HG03060 (cell line): ENCODE measurements around the gene PIMREG.
A peak's percentile ranks its signal among the peaks of the same experiment; 100 is the strongest.

Experiments
- ATAC-seq: cut with Tn5 transposase; IDR thresholded peaks from one replicate; pipeline ENCODE4 v1.9.1; 2021; ENCODE audit warnings: low read depth, moderate number of reproducible peaks; ENCODE audit not compliant: unreplicated experiment

Gene PIMREG, protein sequence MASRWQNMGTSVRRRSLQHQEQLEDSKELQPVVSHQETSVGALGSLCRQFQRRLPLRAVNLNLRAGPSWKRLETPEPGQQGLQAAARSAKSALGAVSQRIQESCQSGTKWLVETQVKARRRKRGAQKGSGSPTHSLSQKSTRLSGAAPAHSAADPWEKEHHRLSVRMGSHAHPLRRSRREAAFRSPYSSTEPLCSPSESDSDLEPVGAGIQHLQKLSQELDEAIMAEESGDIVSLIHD

DNA sequence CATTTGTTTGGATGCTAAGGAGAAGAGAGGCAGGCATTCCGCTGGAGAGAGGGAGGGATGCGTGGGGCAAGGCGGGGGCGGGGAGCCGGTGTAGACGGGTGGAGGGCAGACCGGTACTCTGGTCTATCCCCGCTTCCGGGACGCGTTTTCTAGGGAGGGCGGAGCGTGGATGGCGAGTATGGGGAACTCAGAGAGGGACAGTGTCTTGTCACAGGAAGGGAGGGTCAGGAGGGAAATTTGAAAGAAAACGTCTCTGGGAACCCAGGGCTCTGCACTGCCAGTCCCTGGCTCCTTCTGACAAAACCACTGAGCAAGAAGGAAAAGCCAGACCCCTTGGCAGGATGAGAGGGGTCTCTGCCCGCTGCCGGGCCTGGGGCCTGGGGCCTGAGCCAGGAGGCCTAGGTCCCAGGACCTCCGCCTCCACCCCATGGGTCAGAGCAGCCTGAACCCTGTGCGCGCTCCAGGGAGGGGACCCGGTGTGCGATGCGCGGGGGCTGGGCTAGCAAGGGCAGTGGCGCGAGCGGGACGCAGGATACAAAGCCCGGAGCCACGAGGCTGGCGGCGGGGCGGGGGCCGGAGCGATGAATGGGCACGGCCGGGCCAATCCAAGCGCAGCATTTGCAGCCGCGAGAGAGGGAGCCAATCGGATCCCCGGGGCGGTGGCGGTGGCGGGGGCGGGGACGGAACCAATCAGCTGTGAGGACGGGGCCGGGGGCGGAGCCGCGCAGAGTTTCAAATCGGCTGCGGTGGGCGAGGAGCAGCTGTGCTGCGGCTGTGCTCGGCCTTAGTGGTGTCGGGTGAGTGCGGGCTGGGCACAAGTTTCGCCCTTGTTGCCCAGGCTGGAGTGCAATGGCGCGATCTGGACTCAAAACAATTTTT lies at the start of gene PIMREG:
PIMREG (plus strand) TSS at position 764 of the 879 bp plus-strand sequence. CDS start 656 bp downstream, outside the sequence.
- ATAC-seq, result peak; percentile 54

DNA sequence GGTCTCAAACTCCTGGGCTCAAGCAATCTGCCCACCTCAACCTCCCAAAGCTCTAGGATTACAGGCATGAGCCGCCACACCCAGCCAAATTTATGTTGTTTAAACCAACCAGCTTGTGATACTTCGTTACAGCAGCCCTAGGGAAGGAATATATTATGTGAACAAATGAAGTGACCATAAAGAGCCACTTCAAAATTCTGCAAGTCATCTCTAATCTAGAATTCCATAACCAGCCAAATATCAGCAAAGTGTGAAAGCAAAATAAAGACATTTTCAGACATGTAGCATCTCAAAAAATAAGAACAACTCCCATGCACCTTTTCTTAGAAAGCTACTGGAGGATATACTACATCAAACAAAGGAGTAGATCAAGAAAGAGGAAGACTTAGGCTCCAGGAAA lies 45.3 kb upstream of the PIMREG start:
- ATAC-seq, result no peak

DNA sequence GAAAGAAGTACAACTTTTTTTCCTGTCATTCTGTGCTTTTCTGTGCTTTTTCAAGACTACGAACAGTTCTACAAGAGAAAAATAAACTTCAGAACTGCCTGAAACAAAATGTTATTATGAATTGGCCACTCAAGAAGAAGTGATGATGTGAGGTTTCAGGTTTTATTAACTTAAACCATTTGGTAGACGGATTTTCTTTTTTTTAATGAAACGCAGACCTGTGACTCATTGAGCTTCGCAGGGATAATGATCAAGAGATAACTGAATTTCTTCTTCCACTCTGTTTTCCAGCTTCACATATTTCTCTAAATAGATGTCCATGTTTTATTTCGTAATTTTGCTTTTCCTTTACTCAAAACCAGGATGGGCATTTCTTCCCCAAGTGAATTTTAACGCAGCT lies 42.0 kb upstream of the PIMREG start:
- ATAC-seq, result no peak

DNA sequence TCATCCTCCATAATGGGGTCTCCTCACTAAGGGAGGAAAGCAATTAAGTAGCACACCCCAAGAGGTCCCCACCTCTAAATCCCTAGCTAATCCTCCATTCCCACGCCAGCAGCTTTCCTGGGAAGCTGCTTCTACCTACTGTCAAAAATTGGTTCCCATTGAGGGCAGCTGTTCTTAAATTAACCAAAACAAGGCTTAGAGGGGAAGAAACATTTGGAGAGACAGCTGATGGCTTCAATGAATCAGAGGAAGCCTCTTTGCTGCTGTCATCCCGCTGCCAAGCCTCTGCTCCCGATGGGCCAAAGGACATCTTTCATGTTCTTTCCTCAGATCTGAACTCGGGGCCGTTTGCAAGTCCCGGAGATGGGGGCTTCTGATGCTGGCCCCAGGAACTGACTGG lies 36.0 kb upstream of the PIMREG start:
- no peak for ATAC-seq

DNA sequence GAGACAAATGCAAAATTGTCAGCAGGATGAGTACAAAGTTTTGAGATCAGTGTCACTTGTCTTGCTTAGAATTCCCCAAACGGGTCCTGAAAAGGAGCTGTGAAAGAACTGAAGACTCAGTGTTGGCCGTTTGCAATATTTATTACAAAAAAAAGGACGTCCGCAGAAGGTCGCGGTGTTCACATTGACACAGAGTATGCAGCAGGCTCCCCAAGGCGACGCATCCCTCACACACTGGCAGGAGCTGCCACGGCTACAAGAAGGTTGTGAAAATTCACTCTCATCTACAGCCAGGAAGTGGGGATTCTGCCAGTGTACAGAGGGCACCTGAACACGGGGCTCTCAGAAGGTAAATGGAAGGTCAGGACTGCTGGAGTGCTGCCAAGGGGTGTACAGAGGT lies 35.5 kb upstream of the PIMREG start:
- no peak for ATAC-seq

DNA sequence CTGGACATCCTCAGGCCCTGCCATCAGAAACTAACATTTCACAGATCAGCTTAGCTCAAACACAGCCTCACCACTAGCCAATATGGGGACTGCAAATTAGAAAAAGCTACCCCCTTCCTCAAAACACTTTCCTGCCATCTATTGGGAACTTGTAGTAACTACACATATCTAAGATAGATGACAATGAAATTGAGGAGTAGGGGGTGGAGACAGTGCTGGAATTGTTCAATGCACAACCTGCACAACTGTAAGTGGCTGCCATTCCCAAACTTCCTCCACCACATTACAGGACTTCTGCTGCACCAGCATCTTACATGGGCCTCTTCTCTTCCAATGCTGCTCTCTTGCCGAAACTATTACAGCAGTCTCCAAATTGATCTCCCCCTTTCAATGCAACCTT lies 31.2 kb upstream of the PIMREG start:
- ATAC-seq, result no peak

DNA sequence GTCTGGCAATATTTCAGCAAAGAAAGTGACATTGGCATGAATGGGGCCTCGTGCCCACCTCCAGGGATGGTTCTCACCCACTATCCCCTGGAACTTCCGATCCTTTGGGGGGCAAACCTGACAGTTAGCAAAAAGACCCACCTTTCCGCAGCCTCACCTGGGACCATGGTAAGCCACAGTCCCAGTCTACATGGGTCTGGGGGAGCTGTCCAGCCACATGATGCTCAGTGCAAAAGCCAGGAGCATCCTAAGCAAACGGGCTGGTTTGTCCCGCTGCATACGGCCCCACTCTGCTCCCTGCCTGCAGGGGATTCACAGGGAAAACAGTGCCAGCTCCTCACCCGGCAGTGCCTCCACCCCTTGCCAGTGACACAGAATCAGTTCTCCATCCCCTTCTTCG lies 28.6 kb upstream of the PIMREG start:
- ATAC-seq, result no peak

DNA sequence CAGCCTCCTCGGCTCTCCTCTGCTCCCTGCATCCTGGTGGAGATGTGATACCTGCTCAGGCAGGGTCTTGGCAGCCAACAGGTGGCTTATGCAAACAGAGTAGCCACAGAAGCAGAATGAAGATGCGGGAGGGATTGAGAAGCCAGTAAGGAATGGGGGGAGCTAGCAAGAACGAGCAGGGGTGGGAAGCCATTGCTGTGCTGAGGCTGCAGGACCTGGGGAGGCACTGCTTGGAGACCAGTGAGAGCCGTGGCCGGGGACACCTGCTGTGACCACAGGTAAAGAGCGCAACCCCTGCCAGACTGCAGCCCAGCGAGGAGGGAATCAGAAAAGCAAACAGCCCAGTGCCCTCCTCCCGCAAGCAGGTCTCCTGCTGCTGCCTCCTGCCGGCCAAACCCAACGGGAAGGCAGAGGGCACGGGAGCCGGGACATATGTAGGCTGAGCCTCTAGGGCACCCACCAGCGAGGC lies 24.0 kb upstream of the PIMREG start:
- no peak for ATAC-seq

DNA sequence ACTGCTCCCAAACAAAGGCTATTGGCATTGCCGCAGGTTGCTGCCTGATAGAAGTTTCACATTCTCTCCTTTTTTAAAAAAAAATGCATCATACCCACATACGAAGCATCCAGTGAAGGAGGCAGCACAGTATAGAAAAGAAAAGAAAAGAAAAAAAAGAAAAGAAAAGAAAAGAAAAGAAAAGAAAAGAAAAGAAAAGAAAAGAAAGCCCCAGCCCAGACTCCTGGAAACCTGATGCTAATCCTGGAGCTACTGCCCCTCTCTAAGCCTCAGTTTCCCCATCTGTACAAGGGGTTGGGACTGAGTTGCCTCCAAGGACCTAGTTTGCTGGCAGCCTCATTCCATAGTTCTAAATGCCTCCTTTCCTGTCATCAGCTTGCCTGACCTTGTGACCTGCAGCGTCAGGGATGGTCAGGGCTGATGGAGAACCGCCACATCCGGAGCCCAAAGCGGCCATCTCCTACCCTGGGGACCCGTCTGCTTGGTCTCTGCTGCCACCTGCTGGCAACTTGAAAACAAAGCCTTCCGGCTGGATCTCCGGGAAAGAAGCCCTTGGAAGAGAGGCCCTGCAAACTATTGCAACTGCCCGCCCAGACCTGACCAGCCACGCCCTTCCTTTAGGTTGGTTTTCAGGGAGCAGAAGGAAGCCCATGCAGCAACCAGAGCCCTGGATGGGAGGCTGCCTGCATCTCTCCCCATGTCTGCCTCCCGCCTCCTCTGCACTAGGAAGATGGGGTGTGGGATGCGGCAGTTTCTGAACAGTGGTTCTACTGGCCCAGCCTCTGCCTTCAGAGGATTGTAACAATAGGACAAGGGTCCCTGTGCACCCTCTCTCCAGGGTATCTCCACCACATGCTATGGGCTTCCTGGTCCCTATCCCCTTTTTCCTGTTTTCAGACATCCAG lies 22.3 kb upstream of the PIMREG start:
- ATAC-seq, result no peak

DNA sequence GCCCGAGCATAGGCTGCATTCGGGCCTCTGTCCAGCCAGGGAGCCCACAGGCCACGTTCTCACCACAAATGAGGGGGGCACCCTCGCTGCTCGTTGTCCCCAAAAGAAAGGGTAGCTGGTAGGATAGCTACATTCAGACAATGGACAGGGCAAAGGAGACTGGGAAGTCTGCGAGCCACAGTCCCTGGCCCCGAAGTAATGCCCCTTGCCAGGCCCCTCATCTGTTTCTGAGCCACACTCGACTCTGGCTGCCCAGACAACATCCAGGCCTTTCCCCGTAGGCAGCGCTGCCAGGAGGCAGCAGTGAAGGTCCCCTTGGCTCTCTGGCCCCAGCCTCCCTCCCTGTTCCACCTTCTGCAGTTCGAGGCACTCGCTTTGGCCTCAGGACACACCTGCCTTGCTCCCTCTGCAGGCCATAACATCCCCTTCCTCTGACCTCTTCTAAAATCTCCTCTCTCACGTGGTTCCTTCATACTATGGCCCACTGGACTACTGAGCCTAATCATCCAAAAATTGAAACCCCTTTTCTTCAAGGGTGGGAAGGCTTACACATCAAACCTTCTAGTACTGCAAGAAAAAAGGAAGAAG lies 21.5 kb upstream of the PIMREG start:
- ATAC-seq, result no peak

DNA sequence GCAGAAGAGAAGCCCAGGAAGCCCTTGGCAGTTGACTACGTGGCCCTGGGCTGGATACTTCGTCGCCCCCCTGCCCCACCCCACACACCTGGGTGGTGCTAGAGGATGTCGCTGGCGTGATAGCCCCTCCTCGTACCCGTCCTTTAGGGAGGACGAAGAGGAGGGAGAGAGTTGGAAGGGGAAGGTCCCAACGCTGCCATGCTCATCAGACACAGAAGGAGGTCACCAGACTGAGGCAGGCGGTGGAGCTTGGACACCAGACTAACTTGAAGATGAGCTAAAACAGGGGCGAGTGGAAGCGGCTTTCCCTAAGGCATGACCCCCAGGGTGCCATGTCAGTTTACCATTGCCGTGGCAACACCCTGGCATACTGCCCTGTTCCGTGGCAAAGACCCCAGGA lies 20.3 kb upstream of the PIMREG start:
- no peak for ATAC-seq

DNA sequence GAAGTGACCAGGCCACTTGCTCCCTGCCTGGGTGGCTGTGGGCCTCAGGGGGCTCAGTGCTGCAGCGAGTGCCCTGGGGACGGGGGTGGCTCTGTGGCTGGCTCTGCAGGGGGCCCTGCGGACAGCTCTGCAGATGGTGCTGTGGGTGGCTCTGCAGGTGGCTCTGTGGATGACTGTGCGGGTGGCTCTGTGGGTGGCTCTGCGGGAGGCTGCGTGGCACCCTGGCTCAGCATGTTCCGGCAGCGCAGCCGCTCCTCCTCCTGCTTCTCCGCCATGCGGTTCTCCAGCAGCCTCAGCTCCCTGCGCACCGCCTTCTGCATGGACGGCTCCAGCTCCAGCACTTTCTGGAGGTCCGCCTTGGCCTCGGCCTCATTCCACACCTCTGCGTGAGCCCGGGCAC lies 18.8 kb upstream of the PIMREG start:
- no peak for ATAC-seq

DNA sequence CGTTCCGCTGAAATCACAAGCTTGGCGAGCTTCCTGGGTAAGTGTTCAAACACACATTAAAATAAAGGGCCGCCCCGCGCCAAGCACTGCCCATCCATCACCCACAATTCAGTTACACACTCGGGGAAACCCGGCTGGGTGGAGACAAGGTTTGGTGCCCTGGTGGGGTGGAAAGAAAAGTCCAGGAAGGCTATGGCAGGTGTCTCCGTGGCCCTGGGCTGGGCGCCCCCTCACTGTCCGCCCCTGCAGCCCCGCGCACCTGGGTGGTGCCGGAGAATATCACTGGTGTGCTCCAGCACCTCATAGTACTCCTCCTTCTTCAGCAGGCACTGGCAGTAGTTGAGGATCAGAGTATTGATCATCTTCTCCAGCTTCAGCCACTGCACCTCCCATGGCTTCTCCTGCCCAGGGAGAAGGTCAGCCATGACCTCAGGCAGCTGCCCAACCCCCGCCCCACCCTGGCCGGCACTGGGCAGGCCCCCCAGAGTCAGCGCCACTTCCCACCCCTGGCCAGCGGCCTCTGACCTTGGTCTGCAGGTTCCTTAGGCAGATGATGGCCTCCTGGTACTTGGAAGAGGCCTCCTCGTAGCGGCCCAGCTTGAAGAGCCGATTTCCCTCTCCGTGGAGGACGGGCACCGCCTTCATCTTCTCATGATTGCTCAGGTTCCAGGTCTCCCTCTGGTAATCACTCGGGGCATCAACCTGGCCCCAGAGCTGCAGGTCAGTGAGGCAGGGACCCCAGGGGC lies 17.7 kb upstream of the PIMREG start:
- ATAC-seq, result no peak

DNA sequence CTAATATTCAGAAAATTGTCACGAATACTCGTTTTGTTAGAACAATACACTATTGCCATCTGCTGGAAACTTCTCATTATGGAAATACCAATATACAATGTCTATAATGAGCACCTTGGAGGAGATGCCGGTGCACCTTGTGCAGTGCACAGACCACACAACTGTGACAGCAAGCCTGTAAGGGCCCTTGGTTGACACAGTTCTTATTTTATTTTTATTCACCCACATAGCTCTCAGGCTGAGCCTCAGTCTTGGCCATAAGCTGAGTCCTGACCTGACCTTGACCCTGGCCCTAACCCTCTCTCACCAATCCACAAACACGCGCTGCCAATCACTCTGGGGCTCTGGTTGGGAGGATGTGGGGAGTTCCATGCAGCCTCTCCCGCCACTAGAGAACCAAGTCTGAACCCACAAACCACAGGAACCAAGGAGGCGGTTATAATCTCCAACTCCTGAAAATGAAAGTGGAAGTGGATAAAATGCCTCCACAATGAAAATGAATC lies 16.9 kb upstream of the PIMREG start:
- ATAC-seq, result no peak

DNA sequence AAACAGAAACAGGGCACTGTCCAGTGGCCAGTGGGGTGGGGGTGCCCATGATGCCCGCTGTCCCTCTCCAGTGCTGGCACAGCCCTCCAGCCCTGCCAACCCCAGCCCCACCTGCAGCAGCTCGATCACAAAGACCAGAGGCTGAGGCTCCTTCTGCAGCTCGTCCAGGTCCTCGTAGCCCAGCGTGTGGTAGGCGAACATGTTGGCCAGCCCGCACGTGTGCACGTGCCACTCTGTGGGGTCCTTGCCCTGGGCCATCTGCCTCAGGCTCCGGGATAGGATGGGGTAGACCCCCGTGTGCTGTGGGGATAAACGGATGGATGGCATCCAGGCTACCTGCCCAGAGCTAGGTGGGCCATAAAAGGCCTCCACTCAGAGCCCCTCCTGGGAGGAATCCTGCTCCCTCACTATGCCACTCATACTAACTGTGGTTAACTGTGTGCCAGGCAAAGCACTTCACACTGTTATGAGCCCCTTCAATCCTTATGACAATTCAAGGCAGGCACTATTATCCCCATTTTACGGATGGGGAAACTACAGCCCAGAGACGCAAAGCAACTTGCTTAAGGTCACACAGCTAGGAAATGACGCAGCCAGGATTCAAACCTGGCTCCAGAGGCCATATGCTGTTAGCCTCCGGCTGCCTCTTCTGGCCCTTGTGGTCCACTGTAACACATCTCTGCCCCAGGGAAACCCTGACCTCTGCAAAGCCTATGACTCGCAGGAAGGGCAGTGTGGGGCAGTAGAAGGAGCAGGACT lies 15.9 kb upstream of the PIMREG start:
- no peak for ATAC-seq

DNA sequence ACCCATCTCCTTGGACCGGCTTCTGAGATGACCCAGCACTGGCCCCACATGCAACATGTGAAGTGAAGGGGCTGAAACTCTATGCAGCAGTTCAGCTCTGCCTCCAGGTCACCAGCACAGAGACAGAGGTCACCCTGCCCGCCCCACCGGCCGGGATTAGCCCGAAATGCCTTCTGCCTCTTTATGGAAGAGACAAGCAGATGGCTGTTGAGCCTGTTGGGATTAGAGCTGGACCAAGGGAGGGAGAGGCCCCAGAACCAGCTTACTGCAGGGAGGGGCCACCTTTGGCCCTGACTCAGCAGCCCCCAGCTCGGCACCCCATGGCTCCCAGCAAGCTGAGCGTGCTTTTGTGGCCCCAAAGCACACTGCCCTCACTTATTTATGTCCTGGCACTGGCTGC lies 15.0 kb upstream of the PIMREG start:
- ATAC-seq, result no peak

DNA sequence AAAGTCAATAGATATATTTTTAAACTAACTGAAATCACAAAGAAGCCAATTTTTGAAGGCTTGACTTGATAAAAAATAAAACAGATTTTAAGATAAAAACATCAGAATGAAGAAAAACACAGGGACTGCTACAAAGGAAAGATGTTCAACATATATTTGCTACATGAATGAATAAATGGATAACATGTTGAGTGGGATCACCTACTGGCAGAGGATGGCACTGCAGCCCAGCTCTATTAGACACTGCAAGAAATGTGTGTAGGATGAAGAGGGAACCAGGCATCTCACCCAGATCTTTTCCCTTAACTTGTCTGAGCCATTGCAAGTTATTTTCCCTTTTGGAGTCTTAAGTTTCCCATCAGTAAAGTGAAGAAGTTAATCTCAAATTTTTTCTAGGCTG lies 13.5 kb upstream of the PIMREG start:
- no peak for ATAC-seq

DNA sequence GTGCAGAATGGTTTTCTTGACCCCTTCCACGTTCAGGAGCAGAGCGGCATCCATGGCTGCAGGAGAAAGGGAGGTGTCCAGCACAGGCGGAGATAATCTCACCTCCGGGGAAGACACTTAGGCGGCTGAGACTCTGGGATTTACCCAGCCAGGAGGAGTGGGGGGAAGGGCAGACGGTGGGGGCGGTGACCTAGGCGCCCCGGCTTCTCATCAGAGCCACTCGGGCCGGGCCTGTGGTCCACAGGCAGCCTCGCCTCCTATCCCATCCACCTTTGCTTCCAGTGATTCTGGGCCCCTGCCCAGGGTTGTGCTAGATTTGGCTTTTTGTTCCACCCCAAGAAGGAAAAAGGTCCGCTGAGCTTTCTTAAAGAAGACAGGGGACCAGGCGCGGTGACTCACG lies 9.2 kb upstream of the PIMREG start, which contains the start of gene AIPL1:
AIPL1 (minus strand) TSS at position 71 of the 400 bp plus-strand sequence; CDS start at position 54, 17 bp downstream.
- ATAC-seq, result no peak

DNA sequence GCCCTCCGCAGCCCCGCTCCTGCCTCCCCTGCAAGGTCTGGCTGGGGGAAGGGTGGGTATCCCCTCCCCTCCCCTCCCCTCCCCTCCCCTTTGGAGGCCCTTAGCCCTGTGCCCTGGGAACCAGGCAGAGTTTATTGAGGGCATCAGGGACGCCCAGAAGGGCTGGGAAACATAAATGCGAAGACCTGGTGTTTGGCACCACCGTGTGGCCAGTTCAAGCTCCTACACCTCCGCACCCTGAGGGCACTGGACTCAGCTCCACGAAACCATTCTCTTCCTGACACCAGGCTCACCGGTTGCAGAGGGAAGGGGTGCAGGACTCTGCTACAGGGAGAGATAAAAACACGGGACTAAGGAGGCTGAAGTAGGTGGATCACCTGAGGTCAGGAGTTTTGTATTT lies 8.3 kb upstream of the PIMREG start:
- ATAC-seq, result no peak
